ENCODE results near the gene ZNF513.
"Not testable (repeated sequence)": the region's sequence is repeated elsewhere in the genome, so short reads cannot be mapped to it uniquely, and the experiment has no call there.

Gene ZNF513, protein sequence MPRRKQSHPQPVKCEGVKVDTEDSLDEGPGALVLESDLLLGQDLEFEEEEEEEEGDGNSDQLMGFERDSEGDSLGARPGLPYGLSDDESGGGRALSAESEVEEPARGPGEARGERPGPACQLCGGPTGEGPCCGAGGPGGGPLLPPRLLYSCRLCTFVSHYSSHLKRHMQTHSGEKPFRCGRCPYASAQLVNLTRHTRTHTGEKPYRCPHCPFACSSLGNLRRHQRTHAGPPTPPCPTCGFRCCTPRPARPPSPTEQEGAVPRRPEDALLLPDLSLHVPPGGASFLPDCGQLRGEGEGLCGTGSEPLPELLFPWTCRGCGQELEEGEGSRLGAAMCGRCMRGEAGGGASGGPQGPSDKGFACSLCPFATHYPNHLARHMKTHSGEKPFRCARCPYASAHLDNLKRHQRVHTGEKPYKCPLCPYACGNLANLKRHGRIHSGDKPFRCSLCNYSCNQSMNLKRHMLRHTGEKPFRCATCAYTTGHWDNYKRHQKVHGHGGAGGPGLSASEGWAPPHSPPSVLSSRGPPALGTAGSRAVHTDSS

DNA sequence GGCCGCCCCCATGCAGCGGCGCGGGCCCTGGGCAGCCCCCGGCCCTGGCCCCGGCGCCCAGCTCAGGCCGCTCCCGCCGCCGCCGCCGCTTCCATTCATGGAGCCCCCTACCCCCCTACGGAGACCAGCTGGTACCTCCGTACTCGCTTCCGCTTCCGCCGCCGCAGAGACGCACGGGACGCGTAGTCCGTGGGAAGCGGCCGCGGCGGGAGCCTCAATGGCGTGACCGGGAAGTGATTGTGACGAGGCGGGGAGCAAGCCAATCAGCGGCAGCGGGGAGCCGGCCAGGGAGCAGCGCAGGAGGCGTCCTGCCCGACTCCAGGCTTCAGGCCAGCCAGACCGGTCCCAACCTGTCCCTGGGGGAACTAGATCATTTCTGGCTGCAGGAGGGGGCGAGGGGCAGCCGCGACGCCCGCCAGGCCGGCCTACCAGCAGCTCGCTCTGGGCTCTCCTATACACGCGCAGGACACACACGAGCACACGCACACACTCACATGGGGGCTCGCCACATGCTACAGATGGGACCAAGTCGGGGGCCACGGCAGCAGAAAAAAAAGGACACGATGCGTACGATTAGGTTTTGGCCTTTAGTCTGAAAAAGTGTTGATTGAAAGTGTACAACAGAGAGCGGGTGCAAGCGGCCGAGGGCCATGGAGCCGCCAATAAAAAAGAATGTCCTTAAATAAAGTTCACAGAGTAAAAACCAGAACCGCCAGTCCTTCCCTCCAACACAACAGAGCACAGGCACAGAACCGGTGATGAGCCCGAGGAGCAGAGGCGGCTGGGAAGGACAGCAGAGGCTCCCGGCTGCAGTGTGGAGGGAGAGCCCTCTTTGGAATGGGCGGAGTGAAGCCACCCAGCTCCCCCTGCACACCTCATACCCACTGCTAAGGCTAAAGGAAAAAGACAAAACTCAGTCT is at the start of gene ZNF513:
Gene ZNF513, minus strand, starts transcription at position 109 of the 920 bp plus-strand sequence. CDS start 208 bp downstream, outside the sequence.
- DNase-seq (ENCODE audit: low read depth): peak; percentile 77

DNA sequence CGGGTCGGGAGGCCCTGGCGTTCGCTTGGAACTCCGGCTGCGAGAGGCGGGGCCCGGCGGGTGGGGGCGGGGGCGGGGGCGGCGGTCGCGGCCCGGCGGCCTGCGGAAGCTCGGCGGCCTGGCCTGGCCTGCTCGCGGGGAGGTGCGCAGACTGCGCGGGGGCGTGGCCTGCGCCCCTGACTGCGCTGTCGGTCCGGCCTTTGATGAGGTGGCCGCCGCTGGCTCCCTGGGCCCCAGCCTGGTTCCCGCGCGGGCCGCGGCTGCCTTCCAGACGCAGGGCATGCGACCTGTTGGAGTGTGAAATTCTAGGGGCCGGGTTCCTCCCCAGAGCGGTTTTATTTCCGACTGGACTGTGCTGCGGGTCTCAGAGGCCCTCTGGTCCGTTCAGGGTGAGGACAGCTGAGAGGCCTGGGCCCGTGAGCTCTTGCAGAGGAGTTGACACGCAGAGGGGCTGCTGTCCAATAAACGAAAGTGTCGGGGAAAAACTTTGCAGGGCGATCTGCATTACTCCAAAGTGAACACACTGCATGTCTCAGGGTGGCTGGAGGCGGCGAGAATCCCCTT is 48.5 kb upstream of the ZNF513 start:
- peak; percentile 45 for DNase-seq (ENCODE audit: low read depth)

DNA sequence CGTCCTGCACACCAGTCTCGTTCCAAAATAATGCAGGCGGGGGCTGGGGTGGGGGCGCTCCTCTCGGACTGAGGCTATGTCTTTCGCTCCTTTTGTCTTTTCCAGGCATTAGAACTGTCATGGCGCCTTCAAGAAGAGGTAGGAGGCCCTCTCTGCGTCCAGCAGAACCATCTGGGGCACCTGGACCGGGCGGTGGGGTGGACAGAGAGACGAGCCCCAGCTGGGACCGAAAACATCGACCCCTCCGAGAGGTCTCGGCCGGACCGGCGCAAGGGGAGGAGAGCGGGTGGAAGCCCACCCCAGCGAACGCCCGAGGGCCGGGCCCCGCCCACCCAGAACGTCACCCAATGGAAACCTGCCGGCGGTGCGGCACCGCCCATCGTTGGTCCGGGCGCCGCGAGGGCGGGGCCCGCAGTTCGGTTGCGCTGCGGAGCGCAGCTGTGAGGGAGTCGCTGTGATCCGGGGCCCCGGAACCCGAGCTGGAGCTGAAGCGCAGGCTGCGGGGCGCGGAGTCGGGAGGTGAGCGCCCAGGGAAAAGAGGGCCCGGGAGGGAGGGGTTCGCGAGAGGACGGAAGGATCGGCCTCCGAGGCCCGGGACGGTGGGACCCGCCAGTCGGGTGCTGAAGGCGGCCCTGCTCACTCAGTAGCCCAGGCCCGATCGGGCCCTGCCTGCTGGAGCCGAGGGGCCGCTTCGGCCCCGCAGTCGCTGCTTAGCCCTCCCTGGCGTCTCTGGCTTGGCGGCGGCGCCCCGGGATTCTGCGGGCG is 47.9 kb upstream of the ZNF513 start, which contains the start of gene NRBP1:
Gene NRBP1, plus strand, starts transcription at position 419 of the 765 bp plus-strand sequence. CDS start 4,643 bp downstream, outside the sequence.
- peak; percentile 86 for DNase-seq (ENCODE audit: low read depth)

DNA sequence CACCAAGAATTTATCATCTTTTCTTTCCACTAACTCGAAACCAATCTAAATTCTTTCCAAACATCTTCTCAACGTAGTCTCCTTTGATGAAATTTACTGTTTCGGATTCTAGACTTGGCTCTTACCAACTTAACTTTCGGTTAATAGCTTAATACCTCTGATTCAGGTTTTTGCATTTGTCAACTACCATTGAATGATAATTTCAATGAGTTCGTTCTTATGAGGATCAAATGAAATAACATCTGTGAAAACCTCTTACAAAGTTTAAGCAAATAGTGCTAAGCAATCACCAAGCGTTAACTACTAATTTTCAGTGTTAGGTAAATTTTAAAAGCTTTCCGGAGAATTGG is 47.3 kb upstream of the ZNF513 start:
- no peak for DNase-seq (ENCODE audit: low read depth)

DNA sequence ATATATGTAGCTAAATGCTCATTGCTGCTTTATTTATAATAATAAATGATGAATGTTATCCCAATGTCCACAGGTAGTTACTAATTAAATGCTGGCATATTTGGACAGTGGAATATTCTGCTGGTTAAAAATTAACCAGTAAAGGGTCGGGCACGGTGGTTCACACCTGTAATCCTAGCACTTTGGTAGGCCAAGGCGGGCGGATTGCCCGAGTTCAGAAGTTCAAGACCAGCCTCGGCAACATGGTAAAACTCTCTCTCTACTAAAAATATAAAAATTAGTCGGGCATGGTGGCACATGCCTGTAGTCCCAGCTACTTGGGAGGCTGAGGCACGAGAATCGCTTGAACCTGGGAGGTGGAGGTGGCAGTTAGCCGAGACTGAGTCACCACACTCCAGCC is 44.5 kb upstream of the ZNF513 start:
- not testable (repeated sequence) for DNase-seq (ENCODE audit: low read depth)

DNA sequence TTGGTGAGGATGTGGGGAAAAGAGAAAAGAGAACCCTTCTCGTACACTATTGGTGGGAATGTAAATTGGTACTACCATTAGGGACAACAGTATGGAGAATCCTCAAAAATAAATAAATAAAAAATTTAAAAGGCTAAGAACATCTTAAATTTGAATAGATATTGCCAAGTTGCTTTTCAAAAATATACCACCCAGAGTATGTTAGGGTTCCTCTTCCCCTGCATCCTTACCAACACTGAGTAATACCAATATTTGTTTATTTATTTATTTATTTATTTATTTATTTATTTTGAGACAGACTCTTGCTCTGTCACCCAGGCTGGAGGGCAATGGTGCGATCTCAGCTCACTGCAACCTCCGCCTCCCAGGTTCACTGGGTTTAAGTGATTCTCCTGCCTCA is 42.4 kb upstream of the ZNF513 start:
- no peak for DNase-seq (ENCODE audit: low read depth)

DNA sequence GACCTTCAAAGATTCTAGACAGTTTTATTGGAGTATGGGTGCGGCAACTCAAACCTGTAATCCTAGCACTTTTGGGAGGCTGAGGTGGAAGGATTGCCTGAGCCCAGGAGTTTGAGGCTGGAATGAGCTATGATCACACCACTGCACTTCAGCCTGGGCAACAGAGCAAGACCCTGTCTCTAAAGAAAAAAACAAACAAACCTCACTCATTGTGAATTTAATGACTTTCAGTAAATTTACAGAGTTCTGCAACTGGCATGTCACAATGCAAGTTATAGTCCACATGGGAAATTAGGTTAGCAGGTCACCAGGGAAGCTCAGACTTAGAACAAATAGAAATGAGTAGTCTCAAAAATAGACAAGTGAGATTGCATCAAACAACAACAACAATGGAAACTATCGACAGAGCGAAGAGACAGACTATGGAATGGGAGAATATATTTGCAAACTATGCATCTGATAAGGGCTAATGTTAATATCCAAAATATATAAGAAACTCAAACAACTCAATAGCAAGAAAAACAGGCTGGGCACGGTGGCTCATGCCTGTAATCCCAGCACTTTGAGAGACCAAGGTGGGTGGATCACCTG is 41.2 kb upstream of the ZNF513 start:
- no peak for DNase-seq (ENCODE audit: low read depth)

DNA sequence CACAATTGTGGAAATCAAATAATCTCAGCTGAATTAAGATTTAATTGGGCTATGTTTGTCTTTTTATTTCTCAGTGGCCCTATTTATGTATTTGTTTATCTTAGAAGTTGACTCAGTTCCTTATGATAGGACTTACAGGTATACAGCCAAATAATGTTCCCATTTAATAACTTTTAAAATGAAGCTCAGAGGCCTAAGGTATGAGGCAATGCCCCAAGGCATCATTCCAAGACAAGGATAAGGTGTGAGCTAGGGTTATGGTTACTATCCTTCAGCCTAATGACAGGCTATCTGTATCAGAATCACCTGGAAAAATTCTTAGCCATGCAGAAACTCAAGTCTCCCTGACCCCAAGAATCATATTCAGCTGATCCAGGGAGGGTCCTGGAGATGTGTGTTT is 40.5 kb upstream of the ZNF513 start:
- no peak for DNase-seq (ENCODE audit: low read depth)

DNA sequence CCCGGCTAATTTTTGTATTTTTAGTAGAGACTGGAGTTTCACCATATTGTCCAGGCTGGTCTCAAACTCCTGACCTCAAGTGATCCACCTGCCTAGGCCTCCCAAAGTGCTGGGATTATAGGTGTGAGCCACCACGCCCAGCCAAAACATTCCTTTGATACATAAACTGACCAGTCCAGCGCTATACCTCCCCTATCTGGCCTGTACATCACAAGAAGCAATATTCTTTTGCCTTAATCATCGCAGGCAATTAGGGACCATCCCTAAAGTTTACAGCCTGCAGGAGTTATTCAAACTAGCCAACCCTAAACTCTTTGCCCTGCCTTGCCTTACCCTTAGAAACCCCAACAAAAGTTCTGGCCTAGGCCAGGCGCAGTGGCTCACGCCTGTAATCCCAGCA is 35.6 kb upstream of the ZNF513 start:
- no peak for DNase-seq (ENCODE audit: low read depth)

DNA sequence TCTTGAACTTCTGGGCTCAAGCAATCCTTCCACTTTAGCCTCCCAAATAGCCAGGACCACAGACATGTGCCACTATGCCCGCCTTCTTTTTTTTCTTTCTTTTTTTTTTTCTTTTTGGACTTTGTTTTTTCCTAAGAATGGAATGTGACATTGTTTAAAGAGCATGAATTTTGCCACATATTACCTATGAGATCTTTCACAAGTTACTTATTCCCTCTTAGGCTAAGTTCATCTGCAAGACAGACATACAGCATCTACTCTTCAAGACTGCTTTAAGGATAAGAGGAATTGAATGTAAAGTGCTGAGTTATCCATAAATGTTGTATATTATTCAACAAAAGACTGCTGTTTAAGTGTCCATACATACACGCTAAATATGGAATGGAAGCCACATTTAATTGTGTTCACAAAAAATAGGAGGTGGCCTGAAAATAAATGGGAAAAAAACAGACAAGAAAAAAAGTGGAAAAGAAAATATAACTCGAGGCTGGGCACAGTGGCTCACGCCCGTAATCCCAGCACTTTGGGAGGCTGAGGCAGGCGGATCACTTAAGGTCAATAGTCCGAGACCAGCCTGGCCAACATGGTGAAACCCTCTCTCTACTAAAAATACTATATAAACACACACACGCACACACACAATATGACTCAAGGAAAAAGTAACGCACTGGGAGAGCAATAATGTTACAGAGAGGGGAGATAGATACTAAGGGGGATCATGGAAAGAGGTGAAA is 32.1 kb upstream of the ZNF513 start:
- DNase-seq (ENCODE audit: low read depth): no peak

DNA sequence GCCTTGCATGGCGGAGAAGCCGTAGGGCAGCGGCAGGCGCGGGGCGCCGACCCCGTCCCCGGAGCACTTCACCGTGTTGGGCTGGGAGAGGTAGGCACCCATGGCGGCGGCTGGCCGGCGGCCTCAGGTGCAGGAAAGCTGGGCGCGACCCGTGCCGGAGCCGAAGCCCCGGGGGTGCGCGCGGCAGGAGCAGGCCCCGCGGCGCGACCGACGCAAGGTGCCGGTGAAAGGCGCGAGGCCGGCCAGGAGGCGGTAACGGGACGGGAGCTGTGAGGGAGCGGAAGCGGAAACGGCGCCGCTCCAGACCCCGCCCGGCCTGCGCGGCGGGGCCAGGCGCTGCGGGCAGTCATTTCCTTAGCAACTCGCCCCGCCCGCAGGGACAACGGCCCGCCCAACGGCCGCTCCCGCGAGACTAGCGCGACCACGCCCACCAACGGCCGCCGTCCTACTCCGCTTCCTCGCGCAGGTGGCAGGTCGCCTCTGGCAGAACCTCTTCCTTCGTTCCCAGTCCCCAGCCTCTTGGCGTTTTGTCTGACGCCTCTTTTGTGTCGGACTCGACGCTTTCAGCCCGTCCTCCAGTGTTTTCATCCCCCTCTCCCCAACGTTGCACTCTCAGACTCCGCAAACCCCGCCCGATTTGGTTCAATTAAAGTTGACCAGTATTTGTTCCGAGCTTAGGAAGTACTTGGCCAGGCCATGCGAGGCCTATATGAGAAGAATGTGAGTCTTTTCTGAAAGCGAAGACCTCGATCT is 29.0 kb upstream of the ZNF513 start, which contains the start of gene PPM1G:
Gene PPM1G, minus strand, starts transcription at position 271 of the 753 bp plus-strand sequence. Its CDS starts 169 bp downstream, at position 102.
- DNase-seq (ENCODE audit: low read depth): peak; percentile 94

DNA sequence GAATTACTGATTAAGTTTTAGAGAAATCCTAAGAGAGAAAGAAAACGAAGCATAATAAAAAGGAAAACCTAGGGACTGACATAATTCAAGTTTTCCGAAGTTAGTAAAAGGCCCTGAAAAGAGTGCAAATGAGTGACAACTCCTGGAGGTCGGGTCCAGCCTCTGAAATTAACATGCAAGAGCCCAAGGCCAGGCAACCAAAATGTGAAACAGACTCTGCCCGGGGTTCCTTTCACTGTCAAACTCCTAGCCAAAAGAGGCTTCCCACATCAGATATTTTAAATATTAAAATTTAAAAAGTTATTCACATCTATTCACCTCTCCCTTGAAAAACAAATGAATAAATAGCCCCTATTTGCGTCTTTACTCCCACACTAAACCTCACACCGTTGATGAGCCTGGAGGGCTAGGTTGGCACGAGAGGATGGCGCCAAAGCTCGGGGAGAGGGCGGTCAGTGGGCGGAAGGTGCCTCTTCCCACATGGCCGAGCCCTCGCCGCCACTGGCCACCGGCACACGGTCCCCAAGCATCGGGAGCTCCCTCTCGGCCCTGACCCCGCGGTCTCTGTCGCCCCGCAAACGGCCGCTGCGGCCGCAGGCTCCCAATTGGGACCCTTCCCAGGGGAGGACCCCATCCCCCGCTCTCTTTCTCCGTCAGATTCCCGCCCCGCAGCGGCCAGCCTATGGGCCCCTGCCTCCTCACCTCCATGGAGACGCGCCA is 28.2 kb upstream of the ZNF513 start:
- no peak for DNase-seq (ENCODE audit: low read depth)

DNA sequence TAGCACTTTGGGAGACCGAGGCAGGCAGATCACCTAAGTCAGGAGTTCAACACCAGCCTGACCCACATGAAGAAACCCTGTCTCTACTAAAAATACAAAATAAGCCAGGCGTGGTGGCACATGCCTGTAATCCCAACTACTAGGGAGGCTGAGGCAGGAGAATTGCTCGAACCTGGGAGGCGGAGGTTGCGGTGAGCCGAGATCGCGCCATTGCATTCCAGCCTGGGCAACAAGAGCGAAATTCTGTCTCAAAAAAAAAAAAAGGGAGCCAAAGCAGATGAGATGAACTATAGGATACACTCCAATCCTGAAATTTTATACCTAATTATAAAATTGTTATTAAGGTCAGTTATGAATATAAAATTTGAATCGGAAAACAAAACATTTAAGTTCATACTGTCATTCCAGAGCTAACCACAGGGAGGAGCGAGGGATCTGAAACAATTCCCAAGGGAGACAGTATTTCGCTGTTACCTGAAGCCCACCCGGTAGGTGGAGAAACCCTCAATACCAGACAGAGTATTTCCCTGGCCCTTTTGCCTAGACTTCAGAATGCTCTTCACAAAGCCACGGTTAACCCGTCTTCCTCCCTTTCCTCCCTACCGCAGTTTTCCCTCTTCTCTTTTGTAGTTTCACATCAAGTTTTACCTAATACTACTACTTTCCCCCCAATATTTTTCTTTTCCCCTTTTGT is 27.4 kb upstream of the ZNF513 start:
- DNase-seq (ENCODE audit: low read depth): no peak

DNA sequence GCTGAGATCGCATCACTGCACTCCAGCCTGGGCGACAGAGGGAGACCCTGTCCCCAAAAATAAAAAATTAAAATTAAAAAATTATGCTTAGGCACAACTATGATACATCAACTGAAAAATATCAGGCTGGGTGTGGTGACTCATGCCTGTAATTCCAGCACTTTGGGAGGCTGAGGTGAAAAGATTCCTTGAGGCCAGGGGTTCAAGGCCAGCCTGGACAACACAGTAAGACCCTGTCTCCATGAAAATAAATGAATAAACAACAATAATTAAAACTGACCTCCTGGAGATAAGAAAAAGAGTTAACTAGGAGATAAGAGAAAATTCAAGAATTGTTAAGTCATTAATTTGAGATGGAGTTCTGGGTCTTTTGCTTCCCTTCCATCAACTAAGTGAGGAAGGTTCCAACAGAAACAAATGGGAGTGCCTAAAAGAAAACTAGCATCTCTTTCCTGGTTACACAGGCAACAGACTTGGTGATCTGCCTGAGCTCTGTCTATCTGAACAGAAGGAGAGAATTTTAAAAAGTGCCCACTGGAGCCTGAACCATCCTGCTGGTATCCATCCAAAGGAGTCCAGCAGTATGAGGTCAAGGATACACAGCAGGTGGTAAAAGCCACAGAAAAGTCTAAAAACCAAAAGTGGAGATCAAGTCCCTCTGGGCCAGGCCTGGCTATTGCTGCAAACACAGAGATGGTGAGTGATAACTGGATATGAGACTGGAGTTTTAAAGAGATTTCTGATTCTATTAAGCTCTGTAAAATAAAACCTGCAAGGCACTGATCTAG is 20.0 kb upstream of the ZNF513 start:
- no peak for DNase-seq (ENCODE audit: low read depth)

DNA sequence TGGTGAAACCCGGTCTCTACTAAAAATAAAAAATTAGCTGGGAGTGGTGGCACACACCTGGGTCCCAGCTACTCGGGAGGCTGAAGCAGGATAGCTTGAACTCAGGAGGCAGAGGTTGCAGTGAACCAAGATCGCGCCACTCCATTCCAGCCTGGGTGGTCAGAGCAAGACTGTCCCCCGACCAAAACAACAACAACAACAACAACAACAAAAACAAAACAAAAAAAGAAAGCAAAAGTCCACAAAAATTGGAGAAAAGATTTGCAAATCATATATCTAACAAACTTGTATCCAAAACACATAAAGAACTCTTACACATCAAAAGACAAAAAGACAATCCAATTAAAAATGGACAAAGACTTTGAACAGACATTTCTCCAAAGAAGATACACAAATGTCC is 18.4 kb upstream of the ZNF513 start:
- DNase-seq (ENCODE audit: low read depth): no peak

DNA sequence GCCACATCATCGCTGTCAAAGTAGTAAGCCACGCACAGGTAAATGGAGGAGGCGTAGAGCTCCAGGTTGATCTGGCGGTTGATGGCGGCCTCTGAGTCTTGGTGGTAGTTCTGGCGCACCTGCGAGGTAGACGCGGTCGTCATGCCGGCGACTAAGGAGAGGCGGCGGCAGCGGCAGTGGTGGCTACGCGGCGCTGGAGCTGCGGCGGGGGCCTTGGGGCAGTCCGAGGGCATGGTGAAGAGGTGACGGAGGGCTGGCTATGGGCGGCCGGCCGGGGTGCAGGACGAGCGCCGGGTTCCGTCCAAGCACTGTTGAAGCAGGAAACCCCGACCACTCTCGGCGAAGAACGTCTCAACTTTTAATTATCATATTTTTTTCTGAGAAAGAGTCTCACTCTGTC is 12.7 kb upstream of the ZNF513 start:
- DNase-seq (ENCODE audit: low read depth): no peak

Measured in stimulated activated CD8-positive, alpha-beta memory T cell treated with anti-CD3 and anti-CD28 coated beads, Interleukin-12 subunit alpha, Interleukin-12 subunit beta, amount 100 ng/mL, for 1 hour (primary cell).